ENCODE measurements around the gene PDCD4. TPM values are rescaled to one million over a fixed set of nuclear protein-coding genes. Genes with fewer than 3 reads are reported as not detected.

The PDCD4 gene
- total RNA-seq, 1 experiment from 2014 or later, result 133 TPM

DNA sequence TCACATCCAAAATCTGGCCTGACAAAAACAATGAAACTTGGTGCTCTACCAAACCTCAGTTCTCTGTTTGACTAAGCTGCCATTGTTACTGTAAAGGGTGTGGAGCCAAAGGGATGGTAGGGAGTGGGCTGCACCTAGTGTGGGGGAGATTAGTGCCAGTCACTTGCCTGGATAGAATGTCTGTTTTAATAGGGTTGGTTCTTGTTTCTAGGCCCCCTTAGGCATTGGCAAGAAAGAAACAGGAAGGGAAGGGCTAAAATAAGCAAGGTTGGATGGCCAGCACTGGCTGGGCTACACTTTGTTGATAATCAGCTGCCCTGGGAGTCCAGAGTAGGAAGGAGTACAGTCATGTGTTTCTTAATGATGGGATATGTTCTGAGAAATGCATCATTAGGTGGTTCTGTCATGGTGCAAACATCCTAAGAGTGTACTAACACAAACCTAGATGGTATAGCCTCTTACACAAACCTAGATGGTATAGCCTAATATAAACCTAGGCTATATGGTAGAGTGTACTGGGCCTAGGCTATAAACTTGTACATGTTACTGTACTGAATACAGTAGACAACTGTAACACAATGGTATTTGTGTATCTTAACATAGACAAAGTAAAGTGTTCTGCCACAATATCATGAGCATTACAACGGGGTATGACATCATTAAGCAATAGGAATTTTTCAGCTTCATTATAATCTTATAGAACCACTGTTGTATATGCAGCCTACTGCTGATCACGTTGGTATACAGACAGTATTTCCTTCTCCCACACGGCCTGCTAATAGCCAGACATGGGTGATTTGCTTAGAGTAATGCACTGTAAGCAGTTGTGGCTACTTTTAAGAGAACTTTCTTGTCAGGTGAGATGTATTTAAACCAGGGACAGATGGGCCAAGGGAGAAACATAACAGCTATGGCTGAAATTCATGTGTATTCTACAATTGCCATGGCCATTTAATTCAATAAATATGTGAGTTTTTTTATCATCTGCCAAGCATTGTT lies 31.9 kb downstream of the PDCD4 start:
- Mint-ChIP-seq H3K27ac (ENCODE audit: low read depth, unreplicated experiment) (peak overlapping the region; percentile 39), H3K4me3 (ENCODE audit: unreplicated experiment) (no peak overlapping the region), H3K36me3 (ENCODE audit: insufficient read depth, unreplicated experiment) (peaks cover 83% of the 10 kb centered on the region), H3K9me3 (ENCODE audit: unreplicated experiment) (no peaks in the 10 kb centered on the region), H3K27me3 (ENCODE audit: insufficient read depth, unreplicated experiment) (no peaks in the 10 kb centered on the region), H3K4me1 (ENCODE audit: insufficient read depth, unreplicated experiment) (peaks cover 25% of the 10 kb centered on the region)
- intact Hi-C loops (cut with micrococcal nuclease), result loop anchor here (2.0 kb wide), 1 partner anchor 15 kb away; the partner anchor contains the start of genes BBIP1 and SHOC2
- TF ChIP-seq, protein P1, sequence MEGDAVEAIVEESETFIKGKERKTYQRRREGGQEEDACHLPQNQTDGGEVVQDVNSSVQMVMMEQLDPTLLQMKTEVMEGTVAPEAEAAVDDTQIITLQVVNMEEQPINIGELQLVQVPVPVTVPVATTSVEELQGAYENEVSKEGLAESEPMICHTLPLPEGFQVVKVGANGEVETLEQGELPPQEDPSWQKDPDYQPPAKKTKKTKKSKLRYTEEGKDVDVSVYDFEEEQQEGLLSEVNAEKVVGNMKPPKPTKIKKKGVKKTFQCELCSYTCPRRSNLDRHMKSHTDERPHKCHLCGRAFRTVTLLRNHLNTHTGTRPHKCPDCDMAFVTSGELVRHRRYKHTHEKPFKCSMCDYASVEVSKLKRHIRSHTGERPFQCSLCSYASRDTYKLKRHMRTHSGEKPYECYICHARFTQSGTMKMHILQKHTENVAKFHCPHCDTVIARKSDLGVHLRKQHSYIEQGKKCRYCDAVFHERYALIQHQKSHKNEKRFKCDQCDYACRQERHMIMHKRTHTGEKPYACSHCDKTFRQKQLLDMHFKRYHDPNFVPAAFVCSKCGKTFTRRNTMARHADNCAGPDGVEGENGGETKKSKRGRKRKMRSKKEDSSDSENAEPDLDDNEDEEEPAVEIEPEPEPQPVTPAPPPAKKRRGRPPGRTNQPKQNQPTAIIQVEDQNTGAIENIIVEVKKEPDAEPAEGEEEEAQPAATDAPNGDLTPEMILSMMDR (IDR thresholded peaks at IDR 0.05; ENCODE audit: unreplicated experiment), result no peak
- no peak for DNase-seq (ENCODE audit: unreplicated experiment)
- ChIA-PET CTCF (interaction anchor here (0.5 to 1.6 kb wide), 4 partner anchors 13 to 1412 kb away, joined by 3 to 7 read pairs (median 3); no protein-coding TSS in a partner anchor), POLR2A (interaction anchor here (0.6 to 11.1 kb wide), 19 partner anchors 7 to 1278 kb away, joined by 3 to 129 read pairs (median 5); partner anchors contain the start of genes BBIP1, PDCD4 and SHOC2)
- BruUV-seq (replicated peaks), result no TSS peak

GRCh38 chr10:110910138-110910537 lies 38.4 kb downstream of the PDCD4 start:
- Mint-ChIP-seq H3K9me3 (ENCODE audit: unreplicated experiment) (no peaks in the 10 kb centered on the region), H3K27me3 (ENCODE audit: insufficient read depth, unreplicated experiment) (no peaks in the 10 kb centered on the region), H3K4me1 (ENCODE audit: insufficient read depth, unreplicated experiment) (peaks cover 24% of the 10 kb centered on the region), H3K27ac (ENCODE audit: low read depth, unreplicated experiment) (no peak overlapping the region), H3K36me3 (ENCODE audit: insufficient read depth, unreplicated experiment) (peaks cover 41% of the 10 kb centered on the region), H3K4me3 (ENCODE audit: unreplicated experiment) (no peak overlapping the region)
- ChIA-PET POLR2A (interaction anchor here (0.6 to 11.1 kb wide), 11 partner anchors 7 to 593 kb away, joined by 3 to 129 read pairs (median 6); partner anchors contain the start of genes BBIP1, PDCD4 and SHOC2), CTCF (interaction anchor here (1.1 to 1.2 kb wide), 2 partner anchors 300 to 1229 kb away, joined by 3 to 6 read pairs; no protein-coding TSS in a partner anchor)
- DNase-seq (ENCODE audit: unreplicated experiment), result no peak
- no TSS peak for BruUV-seq (replicated peaks)
- TF ChIP-seq, protein P1 (IDR thresholded peaks at IDR 0.05; ENCODE audit: unreplicated experiment), result no peak
- intact Hi-C loops (cut with micrococcal nuclease), result no loop called here

DNA sequence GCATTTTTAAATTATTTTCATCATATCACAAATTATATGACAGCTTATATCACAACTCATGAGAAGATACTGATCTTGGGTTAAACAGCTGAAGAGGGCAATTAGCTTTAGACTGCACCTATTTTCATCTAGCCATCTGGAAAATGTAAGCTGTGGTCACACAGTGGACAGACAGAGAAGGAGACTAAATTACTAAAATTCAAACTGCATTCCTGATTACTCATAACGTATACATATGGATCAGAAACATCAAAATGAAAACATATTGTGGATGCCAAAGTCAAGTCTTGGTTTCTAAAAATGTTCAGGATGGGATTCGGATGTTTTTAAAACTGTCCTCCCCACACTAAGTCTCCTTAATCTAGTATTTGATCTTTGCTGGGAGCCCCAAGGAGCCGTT lies 40.6 kb downstream of the PDCD4 start:
- Mint-ChIP-seq H3K4me3 (ENCODE audit: unreplicated experiment) (no peak overlapping the region), H3K27me3 (ENCODE audit: insufficient read depth, unreplicated experiment) (no peaks in the 10 kb centered on the region), H3K36me3 (ENCODE audit: insufficient read depth, unreplicated experiment) (peaks cover 34% of the 10 kb centered on the region), H3K27ac (ENCODE audit: low read depth, unreplicated experiment) (peak overlapping the region; percentile 54), H3K9me3 (ENCODE audit: unreplicated experiment) (no peaks in the 10 kb centered on the region), H3K4me1 (ENCODE audit: insufficient read depth, unreplicated experiment) (peaks cover 38% of the 10 kb centered on the region)
- TF ChIP-seq, protein P1 (IDR thresholded peaks at IDR 0.05; ENCODE audit: unreplicated experiment), result no peak
- intact Hi-C loops (cut with micrococcal nuclease), result no loop called here
- BruUV-seq (replicated peaks), result no TSS peak
- POLR2A ChIA-PET, result interaction anchor here (0.8 to 2.4 kb wide), 2 partner anchors 9 to 41 kb away, joined by 3 to 17 read pairs; partner anchors contain the start of gene PDCD4
- peak; percentile 27 for DNase-seq (ENCODE audit: unreplicated experiment)
- CTCF ChIA-PET, result interaction anchor here (1.3 kb wide), 1 partner anchor 10 kb away, joined by 3 read pairs; no protein-coding TSS in a partner anchor

DNA sequence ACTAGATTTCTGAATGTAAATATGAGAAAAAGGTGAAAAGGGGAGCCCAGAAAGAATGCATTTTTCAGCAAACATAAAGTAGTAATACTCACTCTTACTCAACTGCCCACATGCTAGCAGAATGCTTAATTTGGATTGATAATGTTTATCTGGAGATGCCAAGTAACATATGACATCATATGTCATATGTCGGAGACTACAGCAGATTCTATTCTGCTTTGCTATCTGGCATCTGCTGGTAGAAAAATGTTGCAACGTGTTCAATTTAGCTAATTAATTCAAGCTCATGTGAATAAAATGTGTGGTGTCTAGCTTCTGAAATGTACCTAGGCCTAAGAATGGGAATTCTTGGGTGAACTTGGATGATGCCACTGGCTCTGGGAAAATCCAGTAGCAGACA lies 42.7 kb downstream of the PDCD4 start:
- no peak for DNase-seq (ENCODE audit: unreplicated experiment)
- Mint-ChIP-seq H3K27ac (ENCODE audit: low read depth, unreplicated experiment) (no peak overlapping the region), H3K27me3 (ENCODE audit: insufficient read depth, unreplicated experiment) (no peaks in the 10 kb centered on the region), H3K9me3 (ENCODE audit: unreplicated experiment) (no peaks in the 10 kb centered on the region), H3K36me3 (ENCODE audit: insufficient read depth, unreplicated experiment) (peaks cover 32% of the 10 kb centered on the region), H3K4me3 (ENCODE audit: unreplicated experiment) (no peak overlapping the region), H3K4me1 (ENCODE audit: insufficient read depth, unreplicated experiment) (peaks cover 38% of the 10 kb centered on the region)
- no TSS peak for BruUV-seq (replicated peaks)
- intact Hi-C loops (cut with micrococcal nuclease), result no loop called here
- TF ChIP-seq, protein P1 (IDR thresholded peaks at IDR 0.05; ENCODE audit: unreplicated experiment), result no peak
- CTCF ChIA-PET, result interaction anchor here (0.8 kb wide), 1 partner anchor 81 kb away, joined by 4 read pairs; no protein-coding TSS in a partner anchor
- POLR2A ChIA-PET, result interaction anchor here (0.6 to 5.5 kb wide), 5 partner anchors 9 to 1399 kb away, joined by 3 to 129 read pairs (median 4); no protein-coding TSS in a partner anchor

Measured in MCF 10A (cell line).